Measurements from ENCODE around the gene GPR152.

GPR152 gene

DNA sequence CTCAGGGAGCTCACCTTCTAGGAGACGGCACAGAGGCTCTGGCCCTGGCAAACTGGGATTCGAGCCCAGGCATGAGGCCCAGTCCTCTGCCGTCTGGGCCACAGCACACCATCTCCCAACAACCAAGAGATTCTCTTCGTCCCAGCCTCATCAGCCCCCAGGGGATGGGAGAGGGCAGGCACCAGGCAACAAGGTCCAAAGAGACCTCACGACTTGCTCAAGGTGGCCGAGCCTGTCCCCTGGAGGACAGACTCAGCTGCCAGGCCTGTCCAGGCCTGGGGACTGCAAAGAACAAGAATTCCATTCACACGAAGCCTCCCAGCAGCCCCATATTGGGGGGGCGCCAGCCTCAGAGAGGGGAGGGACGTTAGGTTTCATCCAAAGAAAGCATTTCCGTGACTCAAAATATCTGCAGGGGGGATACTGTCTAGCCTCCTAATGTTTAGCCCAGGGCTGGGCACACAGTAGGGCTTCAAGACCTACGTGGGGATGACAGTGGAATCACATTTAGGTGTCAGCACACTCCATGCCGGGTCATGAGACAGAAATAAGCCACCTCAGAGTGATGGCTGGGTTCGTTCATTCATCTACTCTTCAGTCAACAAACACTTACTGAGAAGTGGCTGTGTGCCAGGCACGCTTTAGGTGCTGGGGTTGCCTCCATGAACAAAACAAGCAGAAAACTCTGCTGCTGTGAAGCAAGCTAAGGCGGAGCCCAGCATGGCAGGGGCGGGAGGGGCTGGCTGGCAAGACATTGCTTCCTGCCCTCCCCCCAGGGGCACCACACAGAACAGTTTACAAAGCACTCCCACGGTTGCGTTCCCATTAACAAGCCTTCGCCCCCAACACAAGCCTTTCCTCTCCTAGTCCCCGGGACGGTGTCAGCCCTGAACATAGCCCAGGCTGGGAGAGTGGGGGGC is 35.9 kb downstream of the GPR152 start:
- H3K27ac ChIP-seq, result peak overlapping the region in 6 of 11 experiments; percentile 25 to 59 (median 44); a peak in 7 of 22 replicates
- H3K36me3 ChIP-seq, result no peaks in the 10 kb centered on the region
- H3K4me3 ChIP-seq, result peak overlapping the region in 3 of 10 experiments; percentile 3 to 26 (median 17); a peak in 1 of 20 replicates
- peaks cover 0 to 44% (median 0%) of the 10 kb centered on the region in 11 experiments; a peak in 10 of 22 replicates for H4K20me1 ChIP-seq
- peaks cover 69 to 97% (median 88%) of the 10 kb centered on the region in 10 experiments for H3K4me1 ChIP-seq
- no peaks in the 10 kb centered on the region for H3K9me3 ChIP-seq (replicated peaks in 1 of 11)
- peaks cover 16 to 46% (median 31%) of the 10 kb centered on the region in 11 experiments for H3K27me3 ChIP-seq
- peak in 2 of 11 experiments; percentile 37 to 80; a peak in 3 of 22 replicates for TF ChIP-seq Cebpa-rat (IDR thresholded peaks at IDR 0.05)
- peak overlapping the region in 7 of 11 experiments; percentile 15 to 92 (median 28); a peak in 10 of 22 replicates for H3K9ac ChIP-seq
- peak overlapping the region; percentile 77 to 100 (median 99) for H3K4me2 ChIP-seq

DNA sequence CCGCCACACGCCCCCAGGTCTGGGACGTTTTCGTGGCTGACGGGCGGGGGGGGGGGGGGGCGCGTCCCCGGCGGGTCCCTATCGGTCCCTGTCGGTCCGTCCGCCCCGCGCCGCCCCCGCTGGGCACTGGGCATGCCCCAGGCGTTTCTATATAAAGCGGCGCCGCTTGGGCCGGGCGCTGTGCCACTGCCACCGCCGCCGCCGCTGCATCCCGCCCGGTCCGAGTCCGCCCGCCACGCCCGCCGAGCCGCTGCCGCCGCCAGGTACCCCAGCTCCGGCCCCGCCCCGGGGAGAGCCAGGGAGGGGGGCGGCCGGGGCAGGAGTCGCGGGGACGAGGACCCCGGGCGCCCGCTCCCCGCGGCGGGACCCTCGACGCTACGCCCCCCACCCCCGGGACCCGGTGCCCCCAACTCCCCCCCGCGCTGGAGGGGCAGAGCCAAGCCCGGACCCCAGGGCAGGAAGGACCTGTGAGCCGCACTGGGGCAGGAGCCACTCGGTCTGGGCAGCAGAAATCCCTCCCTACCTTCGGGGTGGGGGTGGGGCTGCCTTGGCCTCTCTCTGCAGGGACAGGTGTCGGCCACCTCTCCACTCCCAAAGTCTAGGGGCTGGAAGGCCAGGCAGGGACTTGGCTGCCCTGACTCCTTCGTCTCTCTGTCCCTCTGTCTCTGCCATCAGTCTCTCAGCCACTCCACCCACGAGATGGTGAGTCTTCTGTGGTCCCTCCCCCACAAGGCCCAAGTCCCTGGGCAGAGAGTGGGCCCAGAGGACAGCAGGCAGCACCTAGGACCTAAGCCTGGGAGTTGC is 36.8 kb downstream of the GPR152 start, which contains the start of gene CARNS1:
Gene CARNS1, plus strand, starts transcription at position 178 of the 804 bp plus-strand sequence. Its CDS starts 522 bp downstream, at position 700.
- peaks cover 0 to 54% (median 0%) of the 10 kb centered on the region in 11 experiments; a peak in 10 of 22 replicates for H4K20me1 ChIP-seq
- H3K27ac ChIP-seq, result peak within 1 kb of the TSS in 1 of 11 experiments; percentile 59; a peak in 3 of 22 replicates
- H3K9ac ChIP-seq, result peak within 1 kb of the TSS in 7 of 11 experiments; percentile 15 to 90 (median 28); a peak in 9 of 22 replicates
- peak within 1 kb of the TSS in 3 of 10 experiments; percentile 12 to 23 (median 18); a peak in 4 of 20 replicates for H3K4me3 ChIP-seq
- no peaks in the 10 kb centered on the region for H3K9me3 ChIP-seq (replicated peaks in 1 of 11)
- H3K36me3 ChIP-seq, result no peaks in the 10 kb centered on the region
- no peak for TF ChIP-seq Cebpa-rat (IDR thresholded peaks at IDR 0.05)
- peak within 1 kb of the TSS; percentile 77 to 100 (median 99) for H3K4me2 ChIP-seq
- H3K4me1 ChIP-seq, result peaks cover 66 to 100% (median 94%) of the 10 kb centered on the region in 10 experiments
- peaks cover 16 to 51% (median 31%) of the 10 kb centered on the region in 11 experiments for H3K27me3 ChIP-seq

DNA sequence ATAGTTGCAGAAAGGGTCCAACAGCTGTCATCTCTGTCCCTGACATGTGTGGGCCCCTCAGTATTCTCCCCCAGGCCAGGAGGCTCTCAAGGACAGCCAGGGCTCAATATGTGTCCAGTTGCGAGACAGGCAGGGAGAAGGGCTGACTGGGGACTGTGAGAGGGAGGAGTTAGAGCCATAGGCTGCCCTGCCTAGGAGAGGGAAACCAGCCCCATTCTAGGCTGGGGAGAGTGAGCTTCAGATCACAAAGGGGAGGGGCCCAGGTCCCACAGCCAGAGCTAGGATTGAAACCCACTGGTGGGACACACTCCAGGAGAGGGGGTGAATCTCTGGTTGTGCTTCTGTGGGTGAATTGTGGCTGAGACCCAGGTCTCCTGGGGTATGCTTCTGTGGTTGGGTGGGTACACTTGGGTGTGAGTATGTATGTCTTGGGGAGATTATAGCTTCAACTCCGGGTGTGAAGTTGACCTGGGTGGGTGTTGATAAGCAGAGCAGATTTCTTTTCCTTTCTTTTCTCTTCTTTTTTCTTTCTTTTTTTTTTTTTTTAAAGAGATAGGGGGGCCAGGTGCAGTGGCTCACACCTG is 39.2 kb downstream of the GPR152 start:
- Histone ChIP-seq H3K4me3 (no peak overlapping the region), H3K4me1 (peaks cover 63 to 100% (median 94%) of the 10 kb centered on the region in 10 experiments), H3K27ac (no peak overlapping the region), H3K9me3 (replicated peaks in 1 of 11) (no peaks in the 10 kb centered on the region), H4K20me1 (peaks cover 0 to 63% (median 0%) of the 10 kb centered on the region in 11 experiments; a peak in 9 of 22 replicates), H3K4me2 (peak overlapping the region; percentile 28 to 100 (median 97); a peak in 20 of 22 replicates), H3K36me3 (no peaks in the 10 kb centered on the region), H3K9ac (peak overlapping the region in 3 of 11 experiments; percentile 10 to 29 (median 12); a peak in 4 of 22 replicates), H3K27me3 (peaks cover 16 to 46% (median 31%) of the 10 kb centered on the region in 11 experiments)
- no peak for TF ChIP-seq Cebpa-rat (IDR thresholded peaks at IDR 0.05)

DNA sequence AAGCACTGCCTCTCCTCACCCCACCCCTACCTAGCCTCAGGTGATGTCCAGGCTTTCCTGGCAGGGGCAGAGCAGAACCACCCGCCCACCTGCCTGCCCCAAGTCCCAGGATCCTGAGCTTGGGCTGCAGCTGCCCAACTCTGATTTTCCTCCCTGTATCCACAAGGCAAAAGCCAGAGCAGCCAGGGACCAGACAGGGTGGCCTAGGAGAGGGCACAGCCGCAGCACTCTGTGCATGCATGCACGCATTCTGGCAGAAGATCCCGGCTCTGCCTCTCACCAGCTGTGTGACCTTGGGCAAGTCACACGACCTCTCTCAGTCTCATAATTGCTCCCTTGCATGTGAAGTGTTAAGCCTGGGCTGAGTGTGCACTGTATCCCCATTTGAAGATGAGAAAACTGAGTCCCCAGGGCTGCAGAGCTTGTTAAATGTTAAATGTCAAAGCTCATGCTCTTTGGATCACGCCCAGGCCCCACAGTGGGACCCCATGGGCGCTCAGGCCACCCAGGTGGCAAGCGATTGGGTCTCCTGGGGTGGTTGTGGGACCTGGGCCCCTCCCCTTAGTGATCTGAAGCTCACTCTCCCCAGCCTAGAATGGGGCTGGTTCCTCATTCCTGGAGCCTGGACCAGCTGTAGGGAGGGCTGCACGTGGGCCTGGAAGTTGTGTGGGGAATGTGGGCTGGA is 39.9 kb downstream of the GPR152 start:
- H3K9me3 ChIP-seq (replicated peaks in 1 of 11), result no peaks in the 10 kb centered on the region
- H3K4me3 ChIP-seq, result no peak overlapping the region
- peaks cover 16 to 39% (median 31%) of the 10 kb centered on the region in 11 experiments for H3K27me3 ChIP-seq
- H3K9ac ChIP-seq, result peak overlapping the region in 2 of 11 experiments; percentile 12 to 29; a peak in 3 of 22 replicates
- no peaks in the 10 kb centered on the region for H3K36me3 ChIP-seq
- peaks cover 63 to 100% (median 94%) of the 10 kb centered on the region in 10 experiments for H3K4me1 ChIP-seq
- H3K4me2 ChIP-seq, result peak overlapping the region; percentile 28 to 100 (median 97); a peak in 21 of 22 replicates
- H3K27ac ChIP-seq, result no peak overlapping the region
- H4K20me1 ChIP-seq, result peaks cover 0 to 60% (median 0%) of the 10 kb centered on the region in 11 experiments; a peak in 8 of 22 replicates
- TF ChIP-seq Cebpa-rat (IDR thresholded peaks at IDR 0.05), result no peak

DNA sequence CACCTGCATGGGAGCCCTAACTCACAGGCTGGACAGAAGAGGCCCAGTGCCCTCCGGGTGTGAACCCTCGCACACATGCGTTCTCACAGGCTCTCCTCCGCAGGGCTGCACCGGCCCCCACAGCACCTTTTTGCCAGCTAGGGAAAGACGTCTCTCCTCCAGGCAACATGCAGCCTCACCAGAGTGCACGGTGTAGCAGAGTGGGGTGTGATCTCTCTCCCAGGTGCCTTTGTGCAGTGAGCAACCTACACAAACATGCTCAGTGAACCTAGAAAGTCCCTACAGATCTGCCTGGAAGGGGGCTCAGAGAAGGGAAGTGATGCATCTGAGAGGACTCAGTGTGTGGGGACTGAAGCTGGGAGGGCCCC is 40.8 kb downstream of the GPR152 start:
- H3K9me3 ChIP-seq (replicated peaks in 1 of 11), result no peaks in the 10 kb centered on the region
- H3K9ac ChIP-seq, result peak overlapping the region in 1 of 11 experiments; percentile 29; a peak in 1 of 22 replicates
- no peak overlapping the region for H3K4me3 ChIP-seq
- no peaks in the 10 kb centered on the region for H3K36me3 ChIP-seq
- no peak for TF ChIP-seq Cebpa-rat (IDR thresholded peaks at IDR 0.05)
- peaks cover 16 to 34% (median 31%) of the 10 kb centered on the region in 11 experiments for H3K27me3 ChIP-seq
- H3K4me2 ChIP-seq, result peak overlapping the region in 9 of 11 experiments; percentile 37 to 100 (median 98); a peak in 18 of 22 replicates
- H3K4me1 ChIP-seq, result peaks cover 63 to 100% (median 94%) of the 10 kb centered on the region in 10 experiments
- no peak overlapping the region for H3K27ac ChIP-seq
- H4K20me1 ChIP-seq, result peaks cover 0 to 60% (median 0%) of the 10 kb centered on the region in 11 experiments; a peak in 9 of 22 replicates

DNA sequence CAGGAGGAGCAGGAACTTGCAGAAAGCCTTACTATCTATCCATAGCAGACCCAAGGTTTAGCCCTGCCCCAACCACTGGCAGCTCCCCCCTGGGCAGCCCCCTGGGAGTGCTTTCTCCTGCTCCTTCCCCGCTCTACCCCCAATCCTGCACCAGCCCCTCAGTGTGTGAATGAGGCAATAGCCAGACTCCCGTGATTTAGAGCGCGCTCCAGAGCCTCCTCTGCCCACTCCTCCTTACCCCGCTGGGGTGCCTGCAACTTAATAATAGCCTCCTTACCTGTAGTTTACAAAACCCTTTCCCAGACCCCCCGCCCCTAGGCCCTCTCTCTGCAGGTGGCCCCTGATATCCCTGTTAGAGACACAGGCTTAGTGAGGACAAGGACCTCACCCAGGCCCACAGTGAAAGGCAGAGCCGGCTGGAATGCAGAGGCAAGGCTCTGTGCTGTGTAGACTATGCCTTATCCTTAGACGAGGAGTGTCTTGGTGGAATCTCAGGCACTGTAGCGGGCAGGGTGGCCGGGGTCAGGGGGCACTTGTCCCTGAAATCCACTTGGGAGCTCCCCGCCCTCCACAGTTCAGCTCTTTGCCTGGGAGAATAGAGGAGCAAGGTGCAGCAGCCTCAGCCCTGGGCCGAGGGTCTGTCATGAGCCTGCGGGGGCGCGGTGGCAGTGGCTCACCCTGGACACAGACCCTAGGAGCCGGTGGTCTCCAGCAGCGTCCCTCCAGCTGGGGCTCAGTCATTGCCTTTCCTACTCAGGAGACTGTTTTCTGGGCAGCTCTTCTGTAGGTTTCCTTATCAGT is 41.3 kb downstream of the GPR152 start:
- H3K4me1 ChIP-seq, result peaks cover 63 to 100% (median 94%) of the 10 kb centered on the region in 10 experiments
- H3K4me2 ChIP-seq, result peak overlapping the region in 10 of 11 experiments; percentile 77 to 100 (median 98); a peak in 19 of 22 replicates
- no peak for TF ChIP-seq Cebpa-rat (IDR thresholded peaks at IDR 0.05)
- H3K27ac ChIP-seq, result peak overlapping the region in 1 of 11 experiments; percentile 87; a peak in 1 of 22 replicates
- no peak overlapping the region for H3K4me3 ChIP-seq
- peaks cover 0 to 64% (median under 1%) of the 10 kb centered on the region in 11 experiments; a peak in 10 of 22 replicates for H4K20me1 ChIP-seq
- peaks cover 16 to 32% (median 29%) of the 10 kb centered on the region in 11 experiments for H3K27me3 ChIP-seq
- H3K9me3 ChIP-seq (replicated peaks in 1 of 11), result no peaks in the 10 kb centered on the region
- H3K36me3 ChIP-seq, result peaks cover 0 to under 1% (median 0%) of the 10 kb centered on the region in 11 experiments; a peak in 1 of 22 replicates
- peak overlapping the region in 3 of 11 experiments; percentile 26 to 77 (median 67); a peak in 4 of 22 replicates for H3K9ac ChIP-seq

Measured in BLaER1 treated with 17β-estradiol and CSF1 and Interleukin-3, amounts not matched to agents 10 nM and 100 nM (cell line).